Regular cardiac myocyte (primary cell): Measurements from ENCODE around the gene HLA-DMB. TPM values are rescaled to one million over a fixed set of nuclear protein-coding genes. Genes with fewer than 3 reads are reported as not detected.

Experiments
- total RNA-seq: library from RNA; depleted of rRNA; stranded (reverse); fragments of >200 nt; gene quantifications from 2 replicates; pipeline ENCODE4 v1.2.3, GENCODE V29; 2014

Gene HLA-DMB
- total RNA-seq = under 0.01 and 1.4 TPM in 2 replicates

DNA sequence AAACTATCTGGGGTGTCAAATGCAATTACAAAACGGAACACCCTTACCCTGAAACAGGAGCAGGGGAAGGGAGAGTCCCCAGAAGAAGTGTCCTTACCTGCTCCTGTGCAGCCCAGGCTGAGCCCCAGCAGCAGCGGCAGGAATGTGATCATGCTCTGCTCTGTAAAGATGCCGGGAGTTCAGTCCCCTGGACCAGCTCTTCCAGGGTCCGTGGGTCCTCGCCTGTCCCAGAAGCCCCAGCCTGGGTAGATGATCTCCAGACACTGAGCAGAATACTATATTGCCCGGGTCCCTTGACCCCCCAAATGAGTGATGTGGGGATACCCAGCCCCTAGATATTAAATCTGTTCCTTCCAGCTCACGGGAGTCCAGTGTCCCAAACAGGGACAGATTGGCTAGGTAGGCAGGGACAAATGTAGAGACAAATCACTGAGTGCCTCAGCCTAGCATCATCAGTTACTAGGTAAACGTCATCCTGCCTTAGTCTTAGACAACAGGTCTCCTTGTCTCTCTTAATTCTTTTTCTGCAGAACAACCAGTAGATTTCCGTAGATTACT, at the start of gene HLA-DMB:
HLA-DMB (minus strand) TSS at position 373 of the 558 bp plus-strand sequence; CDS start at position 152, 221 bp downstream.

DNA sequence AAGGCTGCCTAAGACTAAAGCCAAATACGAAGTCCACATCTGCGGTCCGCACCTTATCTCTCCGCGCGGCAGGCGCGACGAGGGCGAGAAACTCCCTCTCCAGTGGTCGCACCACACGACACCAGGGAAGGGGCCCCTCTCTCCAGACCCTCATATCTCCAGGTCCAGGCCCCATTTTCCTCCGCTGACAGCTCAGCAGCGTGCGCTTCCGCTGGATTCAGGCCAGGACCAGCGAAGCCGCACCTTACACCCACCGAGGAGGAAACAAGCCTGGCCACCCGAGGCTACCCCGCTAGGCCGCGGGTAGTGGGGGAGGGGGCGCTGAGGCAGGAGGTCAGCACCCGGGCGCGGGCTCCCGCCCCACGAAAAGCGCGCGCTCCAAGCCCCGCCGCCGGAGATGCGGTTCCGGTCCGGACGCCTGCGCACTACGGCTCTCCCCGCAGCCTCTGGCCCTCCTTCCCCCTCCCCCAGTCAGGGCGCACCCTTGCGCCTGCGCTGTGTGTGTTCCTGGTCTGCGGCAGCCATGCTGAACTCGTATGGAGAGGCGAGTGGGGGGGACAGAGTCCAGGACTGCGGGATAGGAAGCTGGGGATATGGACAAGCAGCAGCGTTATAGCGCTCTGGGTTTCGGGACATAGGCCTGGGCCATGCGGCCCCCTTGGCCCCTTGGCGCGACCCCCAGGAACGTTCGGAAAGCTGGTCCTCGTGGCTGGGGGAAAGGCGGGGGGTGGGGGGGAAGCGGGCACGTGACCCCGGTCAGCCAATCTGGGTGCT, 27.5 kb upstream of the HLA-DMB start, which contains the start of gene BRD2:
BRD2 (plus strand) TSS at position 502 of the 774 bp plus-strand sequence. CDS start 4,305 bp downstream, outside the sequence.

DNA sequence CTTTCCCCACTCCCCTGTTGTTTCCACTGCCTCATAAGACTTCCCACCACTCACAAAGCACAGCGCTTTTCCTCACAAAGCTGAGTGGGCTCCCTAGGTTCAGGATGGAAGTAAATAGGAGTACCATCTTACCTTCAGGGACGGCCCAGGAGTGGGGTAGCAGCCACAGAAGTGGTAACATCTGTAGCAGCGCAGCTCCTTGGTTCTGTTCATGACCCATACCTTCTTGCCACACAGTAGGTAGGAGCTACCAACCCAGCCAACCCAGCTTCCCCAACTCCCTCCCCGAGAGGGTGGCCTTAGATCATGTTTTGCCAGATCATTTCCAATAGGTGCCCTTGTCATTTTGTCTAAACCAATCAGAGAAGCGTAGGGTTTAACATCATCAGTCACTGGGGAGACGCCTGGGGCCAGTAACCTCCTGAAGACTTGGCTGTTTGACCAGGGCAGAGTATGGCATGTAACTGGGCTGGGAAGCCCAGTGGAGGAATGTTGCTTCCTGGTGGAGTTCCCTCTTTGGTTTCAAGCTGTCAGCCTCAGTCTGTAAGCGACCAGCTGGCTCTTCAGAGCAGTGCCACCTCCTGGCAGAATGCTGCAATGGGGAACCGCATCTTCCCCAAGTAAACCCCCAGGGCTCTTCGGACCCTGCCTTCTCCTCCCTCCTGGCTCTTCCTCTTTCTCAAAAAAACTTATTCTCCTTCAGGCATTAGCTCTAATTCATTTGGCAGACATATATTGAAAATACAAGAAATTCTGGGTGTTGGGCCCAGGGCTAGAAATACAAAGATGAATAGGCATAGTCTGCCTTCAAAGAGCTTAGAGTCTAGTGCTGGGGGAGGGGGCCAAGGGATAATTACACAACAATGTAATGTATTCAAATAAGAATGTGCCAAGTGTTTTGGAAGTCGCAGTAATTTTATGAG, 12.2 kb upstream of the HLA-DMB start, which contains the start of gene HLA-DMA:
HLA-DMA (minus strand) TSS at position 281 of the 923 bp plus-strand sequence; CDS start at position 220, 61 bp downstream.

Other genes starting within 250 kb of the HLA-DMB start
- gene HLA-DQA2, start 199.6 kb downstream of the HLA-DMB start, total RNA-seq = not detected in 2 replicates
- gene HLA-DQB2, start 177.5 kb downstream of the HLA-DMB start, total RNA-seq = not detected in 2 replicates
- gene HLA-DOB, start 124.0 kb downstream of the HLA-DMB start, total RNA-seq = under 0.01 and 0.28 TPM in 2 replicates
- gene TAP2, start 102.3 kb downstream of the HLA-DMB start, total RNA-seq = 10.4 and 22.6 TPM in 2 replicates
- 29.0 and 54.6 TPM in 2 replicates for gene PSMB8, start 97.0 kb downstream of the HLA-DMB start, total RNA-seq
- 62.0 and 68.2 TPM in 2 replicates for gene TAP1, start 87.3 kb downstream of the HLA-DMB start, total RNA-seq
- gene PSMB9, start 86.8 kb downstream of the HLA-DMB start, total RNA-seq = 35.2 and 52.9 TPM in 2 replicates
- 2.1 and 6.2 TPM in 2 replicates for gene HLA-DMA, start 12.1 kb upstream of the HLA-DMB start, total RNA-seq
- 63.7 and 73.2 TPM in 2 replicates for gene BRD2, start 27.6 kb upstream of the HLA-DMB start, total RNA-seq
- gene HLA-DOA, start 68.6 kb upstream of the HLA-DMB start, total RNA-seq = not detected in 2 replicates
- gene HLA-DPA1, start 132.6 kb upstream of the HLA-DMB start, total RNA-seq = 1.9 and 2.8 TPM in 2 replicates
- gene HLA-DPB1, start 135.0 kb upstream of the HLA-DMB start, total RNA-seq = 22.3 and 26.8 TPM in 2 replicates